K562 (cell line): Measurements from ENCODE around the gene ANKH. TPM values are rescaled to one million over a fixed set of nuclear protein-coding genes. Genes with fewer than 3 reads are reported as not detected.

Experiments used
- ATAC-seq: fragments of 200-7000 bp; cut with Tn5 transposase; 3 replicates; pipeline ENCODE4 v1.9.1; 2020; ENCODE audit warnings: moderate library complexity
- BruUV-seq: library from RNA; stranded (reverse); fragments of 400-500 nt; replicated peaks from 2 replicates; lab custom pipeline; 2021; lab: Mats Ljungman, UMichigan
- CTCF ChIA-PET: fragments of 300-600 bp; formaldehyde crosslinking; extraction: SDS; loops from one replicate; lab custom pipeline; 2021; ENCODE audit warnings: low intra/inter-chr PET ratio; lab: Yijun Ruan, JAX
- POLR2A ChIA-PET: fragments of 300-600, 350-650 bp; sonication (Branson Sonifier 250); formaldehyde crosslinking; extraction: SDS; loops from one replicate; lab custom pipeline; 2021; ENCODE audit warnings: antibody characterized with exemption, inconsistent platforms; lab: Yijun Ruan, JAX
- DNase-seq, 4 experiments: peaks; one replicate each; pipeline versions ENCODE4 v3.0.0 to v3.0.0-alpha.2; 2011 to 2018; ENCODE audit warnings: low spot score in 3 of 4, mixed read lengths in 3 of 4; ENCODE audit errors: extremely low read depth in 1 of 4
- FAIRE-seq: peaks from 2 replicates; lab custom pipeline; 2011; peaks lifted over from hg19 to GRCh38; lab: Jason Lieb, UNC
- H2AFZ ChIP-seq: 2 replicates; pipeline ENCODE4 v1.6.0; 2011; ENCODE audit warnings: low read depth, low read length, control low read depth, inconsistent platforms
- H3K27ac ChIP-seq: fragments of 200-600 bp; 3 replicates; pipeline ENCODE4 v1.8.0; 2011; ENCODE audit warnings: low read depth, mild to moderate bottlenecking, control low read depth, inconsistent platforms, low read length, moderate library complexity, mixed read lengths; ENCODE audit errors: extremely low read depth
- H3K27me3 ChIP-seq, 2 experiments: fragments of 300-600 bp in 1 of 2; 2 replicates in 1 of 2; 3 replicates in 1 of 2; pipeline versions ENCODE4 v1.6.0 to v1.8.0; 2011; ENCODE audit warnings: inconsistent platforms in 2 of 2, low read length in 2 of 2, mild to moderate bottlenecking in 1 of 2, mixed read lengths in 1 of 2, moderate library complexity in 1 of 2; ENCODE audit not compliant: control insufficient read depth in 2 of 2, insufficient read depth in 2 of 2
- H3K36me3 ChIP-seq: fragments of 300-600 bp; 3 replicates; pipeline ENCODE4 v1.8.0; 2011; ENCODE audit warnings: mild to moderate bottlenecking, low read length, inconsistent platforms; ENCODE audit not compliant: control insufficient read depth, insufficient read depth
- H3K4me1 ChIP-seq, 2 experiments: fragments of 200-600 bp in 1 of 2; replicated peaks in 1 of 2; 2 replicates in 1 of 2; 3 replicates in 1 of 2; pipeline versions ENCODE4 v1.5.1 to v1.8.0; 2011; ENCODE audit warnings: inconsistent platforms in 2 of 2, low read length in 2 of 2, mild to moderate bottlenecking in 1 of 2, mixed read lengths in 1 of 2, moderate library complexity in 1 of 2; ENCODE audit not compliant: control insufficient read depth in 2 of 2, insufficient read depth in 2 of 2
- H3K4me2 ChIP-seq: 2 replicates; pipeline ENCODE4 v1.6.1; 2011; ENCODE audit warnings: low read length, control low read depth, inconsistent platforms, mixed read lengths; ENCODE audit not compliant: insufficient read depth
- H3K4me3 ChIP-seq: fragments of 200-600 bp; sonication (generic), shearing (Covaris generic); 2 replicates; pipeline ENCODE4 v1.5.1; 2016; ENCODE audit warnings: control low read depth, inconsistent platforms
- H3K79me2 ChIP-seq: fragments of 200-600 bp; 3 replicates; pipeline ENCODE4 v1.8.0; 2011; ENCODE audit warnings: low read length, inconsistent platforms; ENCODE audit not compliant: control insufficient read depth, insufficient read depth
- H3K9ac ChIP-seq, 2 experiments: 2 replicates each; pipeline versions ENCODE4 v1.6.0 to v1.6.1; 2011; ENCODE audit warnings: low read depth in 2 of 2, low read length in 2 of 2, control low read depth in 1 of 2, inconsistent platforms in 1 of 2, mild to moderate bottlenecking in 1 of 2, mixed read lengths in 1 of 2; ENCODE audit not compliant: insufficient read depth in 1 of 2
- H3K9me1 ChIP-seq: one replicate; pipeline ENCODE4 v1.6.0; 2011; ENCODE audit warnings: inconsistent platforms, mild to moderate bottlenecking, low read length, moderate library complexity; ENCODE audit not compliant: control insufficient read depth, insufficient read depth
- H3K9me3 ChIP-seq: replicated peaks from 2 replicates; pipeline ENCODE4 v1.5.1; 2011; ENCODE audit warnings: low read depth, low read length, inconsistent platforms; ENCODE audit not compliant: control insufficient read depth, insufficient read depth
- H4K20me1 ChIP-seq: replicated peaks from 2 replicates; pipeline ENCODE4 v1.6.1; 2011; ENCODE audit warnings: low read length, inconsistent platforms, mixed read lengths; ENCODE audit not compliant: control insufficient read depth, insufficient read depth
- BCLAF1 ChIP-seq, 2 experiments: fragments of 450-650 bp in 1 of 2; IDR thresholded peaks; 2 replicates each; pipeline ENCODE4 v1.6.1; 2011 to 2017; ENCODE audit warnings: low read depth in 2 of 2, antibody characterized with exemption in 1 of 2, borderline replicate concordance in 1 of 2, low read length in 1 of 2, mild to moderate bottlenecking in 1 of 2, mixed read lengths in 1 of 2; ENCODE audit not compliant: control insufficient read depth in 1 of 2
- CBFA2T3 ChIP-seq: fragments of 450-650 bp; IDR thresholded peaks from 2 replicates; pipeline ENCODE4 v1.6.1; 2017
- CBX2 ChIP-seq: fragments of 200-600 bp; sonication (generic); IDR thresholded peaks from one replicate; pipeline ENCODE4 v1.6.1; 2012; ENCODE audit warnings: mild to moderate bottlenecking, low read length, inconsistent platforms; ENCODE audit not compliant: insufficient read depth, poor library complexity, severe bottlenecking
- CSDE1 ChIP-seq, 2 experiments: fragments of 450-650 bp; IDR thresholded peaks; 2 replicates each; pipeline ENCODE4 v1.6.1; 2016; ENCODE audit warnings: mild to moderate bottlenecking in 1 of 2
- ETV5 ChIP-seq: sonication (generic); formaldehyde crosslinking; IDR thresholded peaks from 2 replicates; pipeline ENCODE4 v1.4.0; 2020; ENCODE audit warnings: low read depth, mild to moderate bottlenecking, missing genetic modification reagents
- STAT6 ChIP-seq: sonication (generic); formaldehyde crosslinking; IDR thresholded peaks from 2 replicates; pipeline ENCODE4 v1.8.1; 2023; ENCODE audit warnings: mild to moderate bottlenecking, missing genetic modification reagents
- TAF9B ChIP-seq: fragments of 450-650 bp; IDR thresholded peaks from 2 replicates; pipeline ENCODE4 v1.6.1; 2018; ENCODE audit warnings: mild to moderate bottlenecking; ENCODE audit not compliant: partially characterized antibody
- ZBTB12 ChIP-seq: fragments of 250-450 bp; sonication (Bioruptor Pico); IDR thresholded peaks from 2 replicates; pipeline ENCODE4 v1.4.0; 2020
- ZBTB33 ChIP-seq: sonication (generic); formaldehyde crosslinking; IDR thresholded peaks from 2 replicates; pipeline ENCODE4 v1.8.1; 2023; ENCODE audit warnings: mild to moderate bottlenecking, missing genetic modification reagents
- ZNF263 ChIP-seq: sonication (generic); formaldehyde crosslinking; IDR thresholded peaks from 2 replicates; pipeline ENCODE4 v1.8.0; 2022; ENCODE audit warnings: mild to moderate bottlenecking, missing genetic modification reagents, borderline replicate concordance
- ZNF274 ChIP-seq: IDR thresholded peaks from 2 replicates; pipeline ENCODE4 v1.6.1; 2011; ENCODE audit warnings: low read depth, mild to moderate bottlenecking, low read length, moderate library complexity, borderline replicate concordance
- ZNF764 ChIP-seq: fragments of 250-450 bp; sonication (Bioruptor Pico); IDR thresholded peaks from 2 replicates; pipeline ENCODE4 v1.4.0; 2020; ENCODE audit warnings: low read depth, mild to moderate bottlenecking, moderate library complexity
- WGBS: fragments of 100-300 bp; shearing (Covaris generic); methylation state at CpG from one replicate; pipeline ENCODE4 v1.1.6; 2016; ENCODE audit warnings: low coverage, mixed read lengths; ENCODE audit not compliant: insufficient coverage; ENCODE audit errors: missing lambda C conversion rate; 5-methylcytosine and 5-hydroxymethylcytosine counted together
- in situ Hi-C: fragments of 300-500 bp; cut with MboI; formaldehyde crosslinking; loops from 4 replicates; pipeline ENCODE4 v1.15.0; 2018; ENCODE audit warnings: inconsistent platforms, mixed read lengths
- intact Hi-C: fragments of 100-400 bp; cut with micrococcal nuclease; formaldehyde crosslinking; loops from 2 replicates; pipeline ENCODE4 v1.14.2; 2022
- polyA plus RNA-seq, 8 experiments: library from polyadenylated mRNA; depleted of rRNA in 4 of 8; stranded (reverse) in 5 of 8; unstranded in 3 of 8; fragments of >200 nt; fragmentation: Nextera tagmentation in 2 of 8; fragmentation: Illumina TruSeq in 1 of 8; extraction: Ambion mirVana in 2 of 8; extraction: Trizol in 1 of 8; gene quantifications; 2 replicates each; pipeline versions ENCODE4 v1.2.1 to v1.2.3, GENCODE V29; 2011 to 2014; ENCODE audit warnings: inconsistent platforms in 1 of 8, missing spikeins in 1 of 8
- total RNA-seq, 7 experiments: library from RNA; depleted of rRNA in 6 of 7; stranded (reverse); fragments of >200 nt in 6 of 7; fragmentation: Illumina TruSeq in 2 of 7; extraction: Trizol in 2 of 7; gene quantifications; 2 replicates each; pipeline versions ENCODE4 v1.2.1 to v1.2.3, GENCODE V29; 2011 to 2021; ENCODE audit warnings: low replicate concordance in 1 of 7

Gene ANKH
- total and polyA plus RNA-seq, 9 of the 15 experiments (the other 6 are each of a cell fraction or from before 2014, with no cell fraction given), result 0.79 to 12.2 (median 4.5) TPM

- intact Hi-C loops, result no loop called here
- no peak for TF ChIP-seq BCLAF1 (IDR thresholded peaks at IDR 0.05; ENCODE audit: borderline replicate concordance in 1 of 2, control insufficient read depth in 1 of 2, low read depth in 2 of 2, low read length in 1 of 2)
- TF ChIP-seq ZNF274, result no peak
- no peak for TF ChIP-seq ETV5 (CRISPR knock-in tag)
- no peak for TF ChIP-seq STAT6 (CRISPR knock-in tag)
- TF ChIP-seq CBFA2T3, result peak; percentile 24; the same call in 1 of the 2 replicates
- TF ChIP-seq TAF9B, result no peak
- no peak for TF ChIP-seq ZBTB12 (CRISPR knock-in tag)
- TF ChIP-seq CSDE1 (IDR thresholded peaks at IDR 0.05), result no peak
- no peak for TF ChIP-seq CBX2
- TF ChIP-seq ZNF263 (CRISPR knock-in tag), result 0 out of 2 replicates have a peak, but pooled peaks have one; percentile 53
- TF ChIP-seq ZNF764 (CRISPR knock-in tag), result no peak
- TF ChIP-seq ZBTB33 (CRISPR knock-in tag), result no peak
Observed at GRCh38 chr5:14850419-14851049, 21.0 kb downstream of the ANKH start.

More at GRCh38 chr5:14850419-14851049, 21.0 kb downstream of the ANKH start:
- no peaks in the 10 kb centered on the region for H3K36me3 ChIP-seq
- H3K9ac ChIP-seq, result no peak overlapping the region
- H3K9me3 ChIP-seq, result no peaks in the 10 kb centered on the region
- no peaks in the 10 kb centered on the region for H3K79me2 ChIP-seq
- no peak overlapping the region for H2AFZ ChIP-seq
- ChIA-PET POLR2A (interaction anchor here (0.9 kb wide), 1 partner anchor 10 kb away, joined by 5 read pairs; no protein-coding TSS in a partner anchor), CTCF (no interaction called here)
- no peaks in the 10 kb centered on the region for H3K9me1 ChIP-seq
- 0% methylated on average over 9 of the region's 9 CpGs for WGBS
- peaks cover 17 to 29% of the 10 kb centered on the region in 2 experiments for H3K27me3 ChIP-seq
- H3K4me2 ChIP-seq, result no peak overlapping the region
- peaks cover 13% of the 10 kb centered on the region for H4K20me1 ChIP-seq
- ATAC-seq (no peak; the same call in 2 of the 3 replicates), FAIRE-seq (no peak), DNase-seq (no peak)
- BruUV-seq, result no TSS peak
- H3K27ac ChIP-seq, result no peak overlapping the region
- in situ Hi-C loops, result no loop called here
- H3K4me3 ChIP-seq, result no peak overlapping the region
- H3K4me1 ChIP-seq, result no peaks in the 10 kb centered on the region
